Activated CD4-positive, alpha-beta T cell treated with anti-CD3 and anti-CD28 coated beads, Interleukin-2, amount 10 ng/mL, durations not matched to agents 24 days and 14 days (primary cell): Measurements from ENCODE around the gene PARD3. TPM values are rescaled to one million over a fixed set of nuclear protein-coding genes. Genes with fewer than 3 reads are reported as not detected.

Source experiments
- DNase-seq: peaks from one replicate; pipeline ENCODE4 v3.0.0; 2022
- H3K27ac Mint-ChIP-seq: one replicate; pipeline ENCODE4 v1.8.0; 2022; ENCODE audit warnings: mild to moderate bottlenecking, mixed read lengths
- H3K27me3 Mint-ChIP-seq: one replicate; pipeline ENCODE4 v1.8.0; 2022; ENCODE audit warnings: mixed read lengths
- H3K36me3 Mint-ChIP-seq: one replicate; pipeline ENCODE4 v1.8.0; 2022; ENCODE audit warnings: low read depth, mild to moderate bottlenecking, mixed read lengths
- H3K4me1 Mint-ChIP-seq: one replicate; pipeline ENCODE4 v1.8.0; 2021; ENCODE audit warnings: mixed read lengths
- H3K4me3 Mint-ChIP-seq: one replicate; pipeline ENCODE4 v1.8.0; 2022; ENCODE audit warnings: mild to moderate bottlenecking, moderate library complexity, mixed read lengths
- H3K9me3 Mint-ChIP-seq: one replicate; pipeline ENCODE4 v1.8.0; 2021; ENCODE audit warnings: mixed read lengths
- intact Hi-C: fragments of 100-400 bp; cut with micrococcal nuclease; formaldehyde crosslinking; loops from one replicate; pipeline ENCODE4 v1.15.1; 2023
- total RNA-seq: library from RNA; stranded (reverse); gene quantifications from 2 replicates; pipeline ENCODE4 v1.2.3, GENCODE V29; 2022

The PARD3 gene
- total RNA-seq, 1 donor from 2014 or later, result 2.9 TPM

DNA sequence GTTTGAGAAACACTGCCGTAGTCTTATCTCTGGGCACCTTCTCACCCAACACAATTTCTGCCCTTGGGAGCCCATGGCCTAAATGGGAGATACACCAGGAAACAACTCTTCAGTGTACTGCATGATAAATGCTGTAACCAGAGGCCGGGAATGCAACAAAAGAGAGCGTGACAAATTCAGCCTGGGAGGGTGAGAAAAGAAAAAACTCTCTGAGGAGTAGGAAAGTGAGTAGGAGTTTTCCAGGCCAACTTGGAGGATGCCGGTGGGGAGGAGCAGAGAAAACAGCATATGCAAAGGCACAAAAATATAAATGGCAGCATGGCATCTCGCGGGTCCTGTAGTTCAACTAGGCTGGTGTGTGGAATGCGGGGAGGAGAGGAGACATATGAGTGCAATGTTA, 624.5 kb downstream of the PARD3 start:
- Mint-ChIP-seq H3K9me3 (no peaks in the 10 kb centered on the region), H3K36me3 (no peaks in the 10 kb centered on the region), H3K4me3 (no peak overlapping the region), H3K4me1 (no peaks in the 10 kb centered on the region), H3K27ac (no peak overlapping the region), H3K27me3 (no peaks in the 10 kb centered on the region)
- intact Hi-C loops, result no loop called here
- no peak for DNase-seq

DNA sequence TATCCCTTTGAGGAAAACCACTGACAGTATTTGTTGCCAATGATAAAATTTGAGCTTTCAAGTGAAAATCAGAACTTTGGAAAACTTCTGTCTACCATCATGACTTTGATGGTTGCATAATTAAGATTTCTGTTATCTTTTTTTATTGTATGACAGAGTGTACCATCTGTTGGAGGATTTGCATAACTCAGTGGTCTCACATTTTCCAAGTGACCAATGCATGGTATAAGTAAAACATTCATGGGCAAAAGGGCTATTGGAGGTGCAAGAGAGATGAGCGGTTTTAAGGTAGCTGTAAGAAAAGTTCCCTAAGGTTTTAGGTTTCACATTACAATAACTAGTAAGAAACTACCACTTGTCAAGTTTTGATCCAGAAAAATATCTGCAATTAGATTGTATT, 625.3 kb downstream of the PARD3 start:
- H3K9me3 Mint-ChIP-seq, result no peaks in the 10 kb centered on the region
- intact Hi-C loops, result no loop called here
- H3K27me3 Mint-ChIP-seq, result no peaks in the 10 kb centered on the region
- no peak for DNase-seq
- no peak overlapping the region for H3K4me3 Mint-ChIP-seq
- H3K27ac Mint-ChIP-seq, result no peak overlapping the region
- no peaks in the 10 kb centered on the region for H3K36me3 Mint-ChIP-seq
- no peaks in the 10 kb centered on the region for H3K4me1 Mint-ChIP-seq

DNA sequence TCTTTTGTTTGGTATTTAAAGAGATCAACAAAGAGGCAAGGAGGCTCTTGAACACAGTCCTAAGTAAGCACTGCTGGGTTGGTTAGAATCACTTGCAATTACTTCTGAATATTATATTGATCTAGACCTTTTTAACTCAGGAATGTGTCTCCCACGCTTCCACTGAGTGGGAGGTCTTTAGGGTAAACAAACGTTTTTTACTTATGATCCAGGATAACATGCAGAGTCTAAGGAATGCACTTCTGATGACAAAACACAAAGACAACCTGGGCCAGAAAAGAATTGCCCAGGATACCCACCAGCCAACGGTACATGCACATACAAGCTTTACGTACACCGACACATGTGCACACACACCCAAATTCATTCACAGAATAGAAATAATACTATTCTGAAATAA, 626.9 kb downstream of the PARD3 start:
- DNase-seq, result no peak
- no peaks in the 10 kb centered on the region for H3K9me3 Mint-ChIP-seq
- H3K27me3 Mint-ChIP-seq, result no peaks in the 10 kb centered on the region
- intact Hi-C loops, result no loop called here
- no peaks in the 10 kb centered on the region for H3K36me3 Mint-ChIP-seq
- no peak overlapping the region for H3K4me3 Mint-ChIP-seq
- H3K27ac Mint-ChIP-seq, result no peak overlapping the region
- no peaks in the 10 kb centered on the region for H3K4me1 Mint-ChIP-seq

- H3K27ac Mint-ChIP-seq, result no peak overlapping the region
- no peak overlapping the region for H3K4me3 Mint-ChIP-seq
- no peak for DNase-seq
- H3K4me1 Mint-ChIP-seq, result no peaks in the 10 kb centered on the region
- no peaks in the 10 kb centered on the region for H3K36me3 Mint-ChIP-seq
- intact Hi-C loops, result no loop called here
- no peaks in the 10 kb centered on the region for H3K27me3 Mint-ChIP-seq
- H3K9me3 Mint-ChIP-seq, result no peaks in the 10 kb centered on the region
Observed at GRCh38 chr10:34187201-34187600, 627.9 kb downstream of the PARD3 start.

GRCh38 chr10:34186745-34187144, 628.4 kb downstream of the PARD3 start:
- Mint-ChIP-seq H3K4me1 (no peaks in the 10 kb centered on the region), H3K27ac (no peak overlapping the region), H3K4me3 (no peak overlapping the region), H3K9me3 (no peaks in the 10 kb centered on the region), H3K36me3 (no peaks in the 10 kb centered on the region), H3K27me3 (no peaks in the 10 kb centered on the region)
- intact Hi-C loops, result no loop called here
- DNase-seq, result no peak

DNA sequence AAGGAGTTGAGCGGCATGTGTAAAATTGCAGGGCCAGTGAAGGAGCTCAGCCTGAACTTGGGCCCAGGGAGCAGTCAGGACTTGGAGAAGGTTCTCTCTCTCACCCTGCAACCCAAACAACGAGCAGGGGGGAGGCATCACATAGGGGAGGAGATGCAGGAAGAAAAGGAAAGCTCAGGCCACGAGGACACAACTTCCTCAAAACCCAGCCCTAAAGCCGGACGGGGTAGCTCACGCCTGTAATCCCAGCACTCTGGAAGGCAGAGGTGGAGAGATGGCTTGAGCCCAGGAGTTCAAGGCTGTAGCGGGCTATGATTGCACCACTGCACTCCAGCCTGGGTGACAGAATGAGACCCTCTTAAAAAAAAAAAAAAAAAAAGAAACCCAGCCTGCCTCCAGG, 629.1 kb downstream of the PARD3 start:
- no peak overlapping the region for H3K4me3 Mint-ChIP-seq
- no peaks in the 10 kb centered on the region for H3K36me3 Mint-ChIP-seq
- no peaks in the 10 kb centered on the region for H3K9me3 Mint-ChIP-seq
- H3K4me1 Mint-ChIP-seq, result no peaks in the 10 kb centered on the region
- no peaks in the 10 kb centered on the region for H3K27me3 Mint-ChIP-seq
- DNase-seq, result no peak
- no peak overlapping the region for H3K27ac Mint-ChIP-seq
- intact Hi-C loops, result no loop called here

DNA sequence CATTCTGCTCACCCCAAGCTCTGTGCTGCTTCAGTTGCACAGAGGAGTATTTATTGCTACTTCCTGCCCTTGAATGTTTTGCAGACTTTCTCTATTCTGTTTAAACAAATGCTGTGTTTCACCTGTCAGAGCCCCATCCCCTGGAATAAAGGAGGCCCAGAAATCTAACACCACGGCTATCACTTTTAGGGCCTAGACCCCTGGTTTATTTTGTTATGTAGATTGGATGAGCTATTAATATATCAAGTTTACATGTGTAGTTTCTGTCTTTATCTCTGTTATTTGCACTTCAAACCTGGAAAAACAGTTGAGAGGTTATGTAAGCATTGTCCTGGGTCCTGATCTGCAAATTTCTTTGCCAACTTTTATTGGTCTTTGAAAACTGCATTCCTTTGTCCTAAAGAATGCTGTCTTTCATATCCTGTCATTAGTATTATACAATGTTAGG, 630.1 kb downstream of the PARD3 start:
- Mint-ChIP-seq H3K9me3 (no peaks in the 10 kb centered on the region), H3K36me3 (no peaks in the 10 kb centered on the region), H3K4me1 (no peaks in the 10 kb centered on the region), H3K27ac (no peak overlapping the region), H3K27me3 (no peaks in the 10 kb centered on the region), H3K4me3 (no peak overlapping the region)
- intact Hi-C loops, result no loop called here
- no peak for DNase-seq

- intact Hi-C loops, result no loop called here
- no peak overlapping the region for H3K27ac Mint-ChIP-seq
- no peaks in the 10 kb centered on the region for H3K36me3 Mint-ChIP-seq
- no peaks in the 10 kb centered on the region for H3K4me1 Mint-ChIP-seq
- no peaks in the 10 kb centered on the region for H3K9me3 Mint-ChIP-seq
- H3K27me3 Mint-ChIP-seq, result no peaks in the 10 kb centered on the region
- H3K4me3 Mint-ChIP-seq, result no peak overlapping the region
- DNase-seq, result no peak
Observed at GRCh38 chr10:34184397-34184796, 630.7 kb downstream of the PARD3 start.

- Mint-ChIP-seq H3K4me3 (no peak overlapping the region), H3K4me1 (no peaks in the 10 kb centered on the region), H3K27ac (no peak overlapping the region), H3K9me3 (no peaks in the 10 kb centered on the region), H3K36me3 (no peaks in the 10 kb centered on the region), H3K27me3 (no peaks in the 10 kb centered on the region)
- DNase-seq, result no peak
- intact Hi-C loops, result no loop called here
Observed at GRCh38 chr10:34183016-34183796, 631.9 kb downstream of the PARD3 start.

DNA sequence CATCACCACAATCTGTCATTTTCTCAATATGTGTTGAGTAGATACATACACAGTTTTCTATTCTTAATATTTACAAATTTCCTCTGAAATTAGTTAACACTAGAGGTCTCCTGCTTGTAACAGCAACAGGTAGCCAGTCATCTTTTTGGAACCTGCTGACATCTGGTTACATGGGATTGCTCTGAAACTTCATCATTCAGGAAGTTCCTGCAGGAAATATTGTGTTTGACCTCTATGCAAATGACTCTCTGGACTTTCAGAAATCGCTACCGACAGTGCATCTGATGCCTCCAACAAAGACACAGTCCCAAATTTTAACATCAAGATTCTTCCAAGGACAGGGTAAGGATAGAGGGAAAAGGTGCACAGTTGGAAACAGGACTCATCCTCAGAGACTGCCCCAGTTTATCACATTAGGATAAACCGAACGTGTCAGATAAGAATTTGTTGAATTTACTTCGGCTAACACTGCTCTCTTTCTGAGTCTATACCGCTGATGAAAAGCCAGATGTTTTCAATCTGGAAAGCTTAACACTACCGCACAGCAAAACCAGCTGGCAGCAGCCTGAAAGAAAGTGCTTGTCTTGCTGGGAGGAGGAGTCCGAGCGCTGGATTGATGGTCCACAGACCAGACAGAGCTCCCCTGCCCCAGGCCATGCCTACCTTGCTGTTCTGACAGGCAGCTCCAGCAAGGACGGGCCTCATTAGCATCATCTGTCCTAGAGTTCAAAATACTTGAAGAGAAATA, 633.4 kb downstream of the PARD3 start:
- no peaks in the 10 kb centered on the region for H3K36me3 Mint-ChIP-seq
- intact Hi-C loops, result no loop called here
- no peaks in the 10 kb centered on the region for H3K4me1 Mint-ChIP-seq
- no peak for DNase-seq
- H3K27ac Mint-ChIP-seq, result no peak overlapping the region
- H3K4me3 Mint-ChIP-seq, result no peak overlapping the region
- no peaks in the 10 kb centered on the region for H3K9me3 Mint-ChIP-seq
- no peaks in the 10 kb centered on the region for H3K27me3 Mint-ChIP-seq

- H3K27me3 Mint-ChIP-seq, result no peaks in the 10 kb centered on the region
- no peaks in the 10 kb centered on the region for H3K4me1 Mint-ChIP-seq
- H3K9me3 Mint-ChIP-seq, result no peaks in the 10 kb centered on the region
- intact Hi-C loops, result no loop called here
- no peaks in the 10 kb centered on the region for H3K36me3 Mint-ChIP-seq
- DNase-seq, result no peak
- H3K4me3 Mint-ChIP-seq, result no peak overlapping the region
- no peak overlapping the region for H3K27ac Mint-ChIP-seq
Observed at GRCh38 chr10:34180749-34181148, 634.3 kb downstream of the PARD3 start.

- Mint-ChIP-seq H3K4me1 (no peaks in the 10 kb centered on the region), H3K27me3 (peaks cover 1% of the 10 kb centered on the region), H3K9me3 (no peaks in the 10 kb centered on the region), H3K4me3 (no peak overlapping the region), H3K27ac (no peak overlapping the region), H3K36me3 (no peaks in the 10 kb centered on the region)
- no peak for DNase-seq
- intact Hi-C loops, result no loop called here
Observed at GRCh38 chr10:34179280-34179679, 635.8 kb downstream of the PARD3 start.

DNA sequence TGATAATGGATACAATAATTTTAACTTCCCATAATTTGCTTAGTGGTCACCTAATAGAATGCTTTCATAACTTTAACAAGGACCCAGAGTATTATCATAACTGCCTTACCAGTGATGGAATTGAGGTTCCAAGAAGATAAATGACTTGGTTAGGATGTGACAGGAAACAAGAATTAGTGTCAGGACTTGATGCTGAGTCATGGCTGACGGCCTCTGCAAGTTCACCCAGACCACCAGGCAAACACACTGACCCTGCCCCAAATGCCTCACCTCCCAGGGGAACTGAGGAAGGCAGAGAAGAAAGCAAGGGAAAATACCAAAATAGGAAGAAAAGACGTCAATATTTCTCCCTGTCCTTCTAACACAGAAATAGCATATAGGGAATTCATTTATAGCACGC, 636.3 kb downstream of the PARD3 start:
- Mint-ChIP-seq H3K36me3 (no peaks in the 10 kb centered on the region), H3K27me3 (peaks cover 3% of the 10 kb centered on the region), H3K27ac (no peak overlapping the region), H3K9me3 (no peaks in the 10 kb centered on the region), H3K4me1 (no peaks in the 10 kb centered on the region), H3K4me3 (no peak overlapping the region)
- no peak for DNase-seq
- intact Hi-C loops, result no loop called here

GRCh38 chr10:34178196-34178595, 636.9 kb downstream of the PARD3 start:
- Mint-ChIP-seq H3K4me1 (no peaks in the 10 kb centered on the region), H3K27ac (no peak overlapping the region), H3K4me3 (no peak overlapping the region), H3K36me3 (no peaks in the 10 kb centered on the region), H3K9me3 (no peaks in the 10 kb centered on the region), H3K27me3 (peaks cover 3% of the 10 kb centered on the region)
- intact Hi-C loops, result no loop called here
- no peak for DNase-seq
